Stimulated activated CD8-positive, alpha-beta memory T cell treated with anti-CD3 and anti-CD28 coated beads, Interleukin-2, amount 100 ng/mL, for 1 hour (primary cell): Measurements from ENCODE around the gene IGLL5.

ENCODE experiments used
- DNase-seq, 2 donors: peaks; one replicate each; pipeline ENCODE4 v3.0.0-alpha.2; 2020; ENCODE audit warnings: low read depth in 2 of 2

The IGLL5 gene

GRCh38 chr22:22938672-22939587 is 51.3 kb downstream of the IGLL5 start:
- DNase-seq = no peak

GRCh38 chr22:22939588-22940368 is 52.2 kb downstream of the IGLL5 start:
- DNase-seq = no peak

- DNase-seq = no peak
Observed at GRCh38 chr22:22940961-22941605, 53.5 kb downstream of the IGLL5 start.

GRCh38 chr22:22941831-22942510 is 54.4 kb downstream of the IGLL5 start:
- DNase-seq = no peak

- DNase-seq = peak; percentile 52 to 62
Observed at GRCh38 chr22:22942511-22943329, 55.1 kb downstream of the IGLL5 start.

- no peak for DNase-seq
Observed at GRCh38 chr22:22943521-22944267, 56.1 kb downstream of the IGLL5 start.

GRCh38 chr22:22944268-22944985 is 56.8 kb downstream of the IGLL5 start:
- no peak for DNase-seq

- no peak for DNase-seq
Observed at GRCh38 chr22:22945195-22945594, 57.6 kb downstream of the IGLL5 start.
